ENCODE results near the gene GRB2.

Gene GRB2

DNA sequence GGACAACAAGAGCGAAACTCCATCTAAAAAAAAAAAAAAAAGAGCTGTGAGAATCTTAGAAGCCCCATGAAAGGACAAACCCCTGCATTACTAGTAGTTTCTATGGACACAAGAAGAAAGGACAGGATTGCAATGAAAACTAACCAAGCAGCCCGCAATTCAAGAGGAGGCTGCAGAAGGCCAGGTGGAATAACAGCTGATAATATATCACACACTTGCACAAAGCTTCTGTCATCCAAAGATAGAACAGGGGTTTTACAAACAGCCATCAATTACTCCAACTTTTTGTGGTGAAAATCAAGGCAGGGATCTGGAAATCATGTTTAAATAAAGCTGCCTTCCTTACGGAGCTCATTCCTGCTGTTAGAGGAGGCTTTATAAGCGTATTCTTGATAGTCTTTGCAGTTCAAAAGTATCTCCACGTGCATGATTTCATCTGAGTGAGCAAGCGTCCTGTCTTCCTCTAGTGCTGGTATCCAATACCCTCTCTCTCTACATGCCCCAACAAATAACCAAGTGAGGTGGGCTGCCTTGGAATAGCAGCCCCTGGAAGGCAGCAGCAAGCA, 27.8 kb upstream of the GRB2 start:
- H3K4me3 ChIP-seq (ENCODE audit: insufficient read depth, low read length, poor library complexity, severe bottlenecking) = no peak overlapping the region
- no peak overlapping the region for H3K9ac ChIP-seq (ENCODE audit: low read length)
- no peaks in the 10 kb centered on the region for H4K20me1 ChIP-seq (ENCODE audit: low read depth, low read length)
- H3K36me3 ChIP-seq (ENCODE audit: low read length) = no peaks in the 10 kb centered on the region
- no peak overlapping the region for H3K4me2 ChIP-seq (ENCODE audit: low read depth, low read length, poor library complexity, severe bottlenecking)
- no peaks in the 10 kb centered on the region for H3K79me2 ChIP-seq (ENCODE audit: insufficient read depth, low read length)
- TF ChIP-seq, protein P1, sequence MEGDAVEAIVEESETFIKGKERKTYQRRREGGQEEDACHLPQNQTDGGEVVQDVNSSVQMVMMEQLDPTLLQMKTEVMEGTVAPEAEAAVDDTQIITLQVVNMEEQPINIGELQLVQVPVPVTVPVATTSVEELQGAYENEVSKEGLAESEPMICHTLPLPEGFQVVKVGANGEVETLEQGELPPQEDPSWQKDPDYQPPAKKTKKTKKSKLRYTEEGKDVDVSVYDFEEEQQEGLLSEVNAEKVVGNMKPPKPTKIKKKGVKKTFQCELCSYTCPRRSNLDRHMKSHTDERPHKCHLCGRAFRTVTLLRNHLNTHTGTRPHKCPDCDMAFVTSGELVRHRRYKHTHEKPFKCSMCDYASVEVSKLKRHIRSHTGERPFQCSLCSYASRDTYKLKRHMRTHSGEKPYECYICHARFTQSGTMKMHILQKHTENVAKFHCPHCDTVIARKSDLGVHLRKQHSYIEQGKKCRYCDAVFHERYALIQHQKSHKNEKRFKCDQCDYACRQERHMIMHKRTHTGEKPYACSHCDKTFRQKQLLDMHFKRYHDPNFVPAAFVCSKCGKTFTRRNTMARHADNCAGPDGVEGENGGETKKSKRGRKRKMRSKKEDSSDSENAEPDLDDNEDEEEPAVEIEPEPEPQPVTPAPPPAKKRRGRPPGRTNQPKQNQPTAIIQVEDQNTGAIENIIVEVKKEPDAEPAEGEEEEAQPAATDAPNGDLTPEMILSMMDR (IDR thresholded peaks at IDR 0.05; ENCODE audit: insufficient read depth, low read length, poor library complexity, severe bottlenecking) = no peak
- TF ChIP-seq EZH2phosphoT487 (conservative IDR thresholded peaks at IDR 0.05; ENCODE audit: low read length) = no peak
- no peak overlapping the region for H3K27ac ChIP-seq (ENCODE audit: low read depth, low read length)
- no peaks in the 10 kb centered on the region for H3K27me3 ChIP-seq (ENCODE audit: low read length)
- H2AFZ ChIP-seq (ENCODE audit: low read depth, low read length, severe bottlenecking) = no peak overlapping the region
- H3K9me2 ChIP-seq (replicated peaks; ENCODE audit: insufficient read depth, low read length) = no peaks in the 10 kb centered on the region
- no peaks in the 10 kb centered on the region for H3F3A ChIP-seq (ENCODE audit: insufficient read depth)
- H3K9me3 ChIP-seq (ENCODE audit: insufficient read depth, low read length) = no peaks in the 10 kb centered on the region

DNA sequence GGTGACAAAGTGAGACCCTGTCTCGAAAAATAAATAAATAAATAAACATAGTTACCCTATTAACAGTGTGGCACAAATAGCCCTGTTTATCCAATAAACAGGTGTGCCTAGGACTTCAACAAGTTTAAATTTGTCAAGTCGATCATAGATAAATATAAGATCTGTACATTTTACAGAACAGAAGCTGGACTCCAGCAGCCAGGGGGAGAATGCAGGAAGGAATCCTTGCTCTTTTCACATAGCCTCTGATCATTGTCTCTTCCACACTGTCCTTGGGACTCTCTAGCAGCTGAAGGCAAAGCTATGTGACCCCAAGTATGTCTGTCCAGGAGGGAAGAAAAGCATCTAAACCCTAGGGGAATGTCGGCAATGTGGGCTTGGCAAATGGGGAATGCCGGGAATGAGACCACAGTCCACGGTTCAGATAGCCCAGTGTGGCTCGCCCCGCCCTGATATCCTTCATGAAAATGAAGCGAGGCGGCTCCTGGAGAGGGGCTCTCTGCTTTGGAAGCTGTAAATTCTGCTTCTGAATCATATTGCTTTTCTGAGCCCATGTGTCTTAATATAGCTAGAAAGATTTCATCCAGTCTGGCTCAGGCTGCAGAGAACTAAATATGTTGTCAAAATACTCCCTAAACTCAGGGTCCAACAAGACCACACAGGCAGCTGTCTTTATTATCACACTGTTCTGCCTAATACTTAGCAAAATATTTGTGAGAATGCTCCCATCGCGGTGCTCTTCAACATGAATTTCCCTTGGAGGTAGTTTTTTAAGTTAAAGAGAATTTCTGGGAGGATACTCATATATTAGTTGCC, 24.9 kb upstream of the GRB2 start:
- no peaks in the 10 kb centered on the region for H3K9me2 ChIP-seq (replicated peaks; ENCODE audit: insufficient read depth, low read length)
- TF ChIP-seq EZH2phosphoT487 (conservative IDR thresholded peaks at IDR 0.05; ENCODE audit: low read length) = no peak
- TF ChIP-seq, protein P1 (IDR thresholded peaks at IDR 0.05; ENCODE audit: insufficient read depth, low read length, poor library complexity, severe bottlenecking) = no peak
- H3F3A ChIP-seq (ENCODE audit: insufficient read depth) = no peaks in the 10 kb centered on the region
- no peak overlapping the region for H3K4me3 ChIP-seq (ENCODE audit: insufficient read depth, low read length, poor library complexity, severe bottlenecking)
- H3K36me3 ChIP-seq (ENCODE audit: low read length) = no peaks in the 10 kb centered on the region
- H2AFZ ChIP-seq (ENCODE audit: low read depth, low read length, severe bottlenecking) = no peak overlapping the region
- H3K27ac ChIP-seq (ENCODE audit: low read depth, low read length) = no peak overlapping the region
- H3K9ac ChIP-seq (ENCODE audit: low read length) = no peak overlapping the region
- no peaks in the 10 kb centered on the region for H3K79me2 ChIP-seq (ENCODE audit: insufficient read depth, low read length)
- no peaks in the 10 kb centered on the region for H4K20me1 ChIP-seq (ENCODE audit: low read depth, low read length)
- H3K4me2 ChIP-seq (ENCODE audit: low read depth, low read length, poor library complexity, severe bottlenecking) = no peak overlapping the region
- no peaks in the 10 kb centered on the region for H3K27me3 ChIP-seq (ENCODE audit: low read length)
- H3K9me3 ChIP-seq (ENCODE audit: insufficient read depth, low read length) = no peaks in the 10 kb centered on the region

- Histone ChIP-seq H3K27ac (ENCODE audit: low read depth, low read length) (no peak overlapping the region), H3K79me2 (ENCODE audit: insufficient read depth, low read length) (no peaks in the 10 kb centered on the region), H3K4me3 (ENCODE audit: insufficient read depth, low read length, poor library complexity, severe bottlenecking) (no peak overlapping the region), H3K9me2 (replicated peaks; ENCODE audit: insufficient read depth, low read length) (no peaks in the 10 kb centered on the region), H4K20me1 (ENCODE audit: low read depth, low read length) (no peaks in the 10 kb centered on the region), H2AFZ (ENCODE audit: low read depth, low read length, severe bottlenecking) (no peak overlapping the region), H3K4me2 (ENCODE audit: low read depth, low read length, poor library complexity, severe bottlenecking) (no peak overlapping the region), H3K27me3 (ENCODE audit: low read length) (no peaks in the 10 kb centered on the region), H3F3A (ENCODE audit: insufficient read depth) (no peaks in the 10 kb centered on the region), H3K9ac (ENCODE audit: low read length) (no peak overlapping the region), H3K9me3 (ENCODE audit: insufficient read depth, low read length) (no peaks in the 10 kb centered on the region), H3K36me3 (ENCODE audit: low read length) (no peaks in the 10 kb centered on the region)
- no peak for TF ChIP-seq EZH2phosphoT487 (conservative IDR thresholded peaks at IDR 0.05; ENCODE audit: low read length)
- TF ChIP-seq, protein P1 (IDR thresholded peaks at IDR 0.05; ENCODE audit: insufficient read depth, low read length, poor library complexity, severe bottlenecking) = no peak
Observed at GRCh38 chr17:75428543-75429469, 23.3 kb upstream of the GRB2 start.

All from SU-DHL-6 (cell line).